Measurements from ENCODE around the gene EIF4E.

EIF4E gene

GRCh38 chr4:98908182-98908581 lies 20.8 kb downstream of the EIF4E start:
- POLR2A ChIA-PET (ENCODE audit: low non-redundant PET): no interaction called here
- DNase-seq (ENCODE audit: low spot score): peak; percentile 45
- TF ChIP-seq CTCF (conservative IDR thresholded peaks at IDR 0.05; ENCODE audit: low read depth): no peak
- H3K27ac ChIP-seq: no peak overlapping the region
- CTCF ChIA-PET: no interaction called here

- POLR2A ChIA-PET (ENCODE audit: low non-redundant PET): no interaction called here
- no peak overlapping the region for H3K27ac ChIP-seq
- TF ChIP-seq CTCF (conservative IDR thresholded peaks at IDR 0.05; ENCODE audit: low read depth): no peak
- CTCF ChIA-PET: no interaction called here
- no peak for DNase-seq (ENCODE audit: low spot score)
These were observed 23.1 kb downstream of the EIF4E start for GRCh38 chr4:98905839-98906238.

- CTCF ChIA-PET: interaction anchor here (0.6 kb wide), 1 partner anchor 704 kb away, joined by 3 read pairs; no protein-coding TSS in a partner anchor
- DNase-seq (ENCODE audit: low spot score): no peak
- TF ChIP-seq CTCF (conservative IDR thresholded peaks at IDR 0.05; ENCODE audit: low read depth): no peak
- no peak overlapping the region for H3K27ac ChIP-seq
- POLR2A ChIA-PET (ENCODE audit: low non-redundant PET): no interaction called here
These were observed 23.6 kb downstream of the EIF4E start for GRCh38 chr4:98905297-98905696.

GRCh38 chr4:98903963-98904362 lies 25.0 kb downstream of the EIF4E start:
- ChIA-PET CTCF (interaction anchor here (0.6 kb wide), 2 partner anchors 9 to 533 kb away, joined by 3 to 5 read pairs; no protein-coding TSS in a partner anchor), POLR2A (ENCODE audit: low non-redundant PET) (no interaction called here)
- no peak overlapping the region for H3K27ac ChIP-seq

GRCh38 chr4:98903561-98903960 lies 25.4 kb downstream of the EIF4E start:
- POLR2A ChIA-PET (ENCODE audit: low non-redundant PET): no interaction called here
- CTCF ChIA-PET: interaction anchor here (0.6 kb wide), 1 partner anchor 10 kb away, joined by 5 read pairs; no protein-coding TSS in a partner anchor

More at GRCh38 chr4:98903963-98904362, 25.0 kb downstream of the EIF4E start:
- no peak for TF ChIP-seq CTCF (conservative IDR thresholded peaks at IDR 0.05; ENCODE audit: low read depth)
- no peak for DNase-seq (ENCODE audit: low spot score)

GRCh38 chr4:98899277-98899676 lies 29.7 kb downstream of the EIF4E start:
- H3K27ac ChIP-seq: no peak overlapping the region
- DNase-seq (ENCODE audit: low spot score): no peak
- TF ChIP-seq CTCF (conservative IDR thresholded peaks at IDR 0.05; ENCODE audit: low read depth): no peak
- ChIA-PET POLR2A (ENCODE audit: low non-redundant PET) (no interaction called here), CTCF (no interaction called here)

More at GRCh38 chr4:98903561-98903960, 25.4 kb downstream of the EIF4E start:
- no peak for DNase-seq (ENCODE audit: low spot score)
- H3K27ac ChIP-seq: no peak overlapping the region
- TF ChIP-seq CTCF (conservative IDR thresholded peaks at IDR 0.05; ENCODE audit: low read depth): no peak
